Osteoblast (primary cell): ENCODE results near the gene DDX24. TPM values are rescaled to one million over a fixed set of nuclear protein-coding genes. Genes with fewer than 3 reads are reported as not detected.

Experiments used
- DNase-seq: peaks from one replicate; pipeline ENCODE4 v3.0.0; 2011; ENCODE audit warnings: low spot score, mixed read lengths; ENCODE audit not compliant: insufficient read length; ENCODE audit errors: missing footprints
- H2AFZ ChIP-seq: 2 replicates; pipeline ENCODE4 v1.6.0; 2011; ENCODE audit warnings: mild to moderate bottlenecking, low read length
- H3K27ac ChIP-seq: 2 replicates; pipeline ENCODE4 v1.5.1; 2011; ENCODE audit warnings: mild to moderate bottlenecking, low read depth, low read length, moderate library complexity
- H3K27me3 ChIP-seq: 2 replicates; pipeline ENCODE4 v1.6.0; 2012; ENCODE audit warnings: mild to moderate bottlenecking, control low read depth, inconsistent platforms, low read length, moderate library complexity; ENCODE audit not compliant: insufficient read depth
- H3K36me3 ChIP-seq: 2 replicates; pipeline ENCODE4 v1.5.1; 2011; ENCODE audit warnings: mild to moderate bottlenecking, low read length, control low read depth, moderate library complexity; ENCODE audit not compliant: insufficient read depth
- H3K4me1 ChIP-seq: 2 replicates; pipeline ENCODE4 v1.5.1; 2011; ENCODE audit warnings: mild to moderate bottlenecking, low read length, control low read depth, moderate library complexity; ENCODE audit not compliant: insufficient read depth
- H3K4me2 ChIP-seq: 2 replicates; pipeline ENCODE4 v1.6.0; 2011; ENCODE audit warnings: mild to moderate bottlenecking, low read length; ENCODE audit not compliant: insufficient read depth
- H3K4me3 ChIP-seq: fragments of 200-600 bp; sonication (generic); 3 replicates; pipeline ENCODE4 v1.5.1; 2012; ENCODE audit warnings: mild to moderate bottlenecking, low read length, inconsistent platforms; ENCODE audit not compliant: insufficient read depth
- H3K79me2 ChIP-seq: 2 replicates; pipeline ENCODE4 v1.6.0; 2012; ENCODE audit warnings: mild to moderate bottlenecking, low read length, control low read depth, inconsistent platforms; ENCODE audit not compliant: insufficient read depth
- H3K9me3 ChIP-seq: 2 replicates; pipeline ENCODE4 v1.5.1; 2011; ENCODE audit warnings: low read depth, low read length, control low read depth
- H4K20me1 ChIP-seq: 2 replicates; pipeline ENCODE4 v1.6.0; 2012; ENCODE audit warnings: mild to moderate bottlenecking, low read length, control low read depth; ENCODE audit not compliant: insufficient read depth
- CTCF ChIP-seq: IDR thresholded peaks from 2 replicates; pipeline ENCODE4 v1.5.1; 2011; ENCODE audit warnings: mild to moderate bottlenecking, low read depth, low read length, moderate library complexity; ENCODE audit errors: extremely low read depth
- total RNA-seq: library from RNA; depleted of rRNA; stranded (reverse); fragments of >200 nt; gene quantifications from 2 replicates; pipeline ENCODE4 v1.2.3, GENCODE V29; 2012

The DDX24 gene
- total RNA-seq, 1 donor: 134 TPM

- H3K4me1 ChIP-seq: peaks cover 18% of the 10 kb centered on the region
- no peaks in the 10 kb centered on the region for H3K36me3 ChIP-seq
- peaks cover 17% of the 10 kb centered on the region for H3K27me3 ChIP-seq
- no peak overlapping the region for H3K4me3 ChIP-seq
- no peak overlapping the region for H2AFZ ChIP-seq
- DNase-seq: peak; percentile 76
- no peaks in the 10 kb centered on the region for H3K79me2 ChIP-seq
- H3K27ac ChIP-seq: no peak overlapping the region
- no peak overlapping the region for H3K4me2 ChIP-seq
- H4K20me1 ChIP-seq: no peaks in the 10 kb centered on the region
- TF ChIP-seq CTCF: no peak
- peaks cover 5% of the 10 kb centered on the region for H3K9me3 ChIP-seq
Measured at GRCh38 chr14:94114589-94115057, 33.6 kb upstream of the DDX24 start.

- Histone ChIP-seq H4K20me1 (no peaks in the 10 kb centered on the region), H3K79me2 (no peaks in the 10 kb centered on the region), H2AFZ (no peak overlapping the region), H3K4me2 (no peak overlapping the region), H3K4me3 (no peak overlapping the region), H3K27ac (peak overlapping the region; percentile 8), H3K36me3 (no peaks in the 10 kb centered on the region), H3K27me3 (peaks cover 17% of the 10 kb centered on the region), H3K9me3 (no peaks in the 10 kb centered on the region), H3K4me1 (peaks cover 18% of the 10 kb centered on the region)
- TF ChIP-seq CTCF: no peak
- DNase-seq: peak; percentile 88
Measured at GRCh38 chr14:94113908-94114588, 33.0 kb upstream of the DDX24 start.

- Histone ChIP-seq H3K27ac (peak overlapping the region; percentile 8), H3K9me3 (no peaks in the 10 kb centered on the region), H3K4me3 (no peak overlapping the region), H3K4me1 (peaks cover 18% of the 10 kb centered on the region), H4K20me1 (no peaks in the 10 kb centered on the region), H2AFZ (no peak overlapping the region), H3K4me2 (no peak overlapping the region), H3K36me3 (no peaks in the 10 kb centered on the region), H3K27me3 (peaks cover 17% of the 10 kb centered on the region), H3K79me2 (no peaks in the 10 kb centered on the region)
- TF ChIP-seq CTCF: no peak
- DNase-seq: no peak
Measured at GRCh38 chr14:94113490-94113889, 32.5 kb upstream of the DDX24 start.

GRCh38 chr14:94113073-94113472 is 32.1 kb upstream of the DDX24 start:
- Histone ChIP-seq H3K4me1 (peaks cover 18% of the 10 kb centered on the region), H3K9me3 (no peaks in the 10 kb centered on the region), H3K27ac (no peak overlapping the region), H4K20me1 (no peaks in the 10 kb centered on the region), H3K36me3 (no peaks in the 10 kb centered on the region), H2AFZ (no peak overlapping the region), H3K27me3 (peaks cover 16% of the 10 kb centered on the region), H3K4me3 (no peak overlapping the region), H3K4me2 (no peak overlapping the region), H3K79me2 (no peaks in the 10 kb centered on the region)
- TF ChIP-seq CTCF: no peak
- no peak for DNase-seq
